Stimulated activated naive CD4-positive, alpha-beta T cell treated with Interleukin-2 at 50 U/mL for 16 hours (primary cell): ENCODE results near the gene ENOSF1.
"Not testable (repeated sequence)": the region's sequence is repeated elsewhere in the genome, so short reads cannot be mapped to it uniquely, and the experiment has no call there.

Experiments used
- DNase-seq: peaks from one replicate; lab custom pipeline; 2025; lab: John Stamatoyannopoulos, UW

Gene ENOSF1

GRCh38 chr18:706405-706804, 6.0 kb downstream of the ENOSF1 start:
- DNase-seq, result no peak

- no peak for DNase-seq
These were observed 9.0 kb downstream of the ENOSF1 start for GRCh38 chr18:703213-703967.

DNA sequence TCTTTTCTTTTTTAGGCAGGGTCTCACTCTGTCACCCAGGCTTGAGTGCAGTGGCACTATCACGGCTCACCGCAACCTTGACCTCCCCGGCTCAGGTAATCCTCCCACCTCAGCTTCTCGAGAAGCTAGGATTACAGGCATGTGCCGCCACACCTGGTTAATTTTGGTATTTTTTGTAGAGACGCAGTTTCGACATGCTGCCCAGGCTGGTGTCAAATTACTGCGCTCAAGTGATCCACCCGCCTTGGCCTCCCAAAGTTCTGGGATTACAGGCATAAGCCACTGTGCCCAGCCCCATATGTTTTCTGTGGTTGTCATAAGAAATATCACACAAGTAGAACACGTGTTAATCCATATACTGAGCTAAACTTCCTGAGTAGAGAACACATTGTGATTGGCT, 14.6 kb downstream of the ENOSF1 start:
- DNase-seq, result no peak

GRCh38 chr18:697012-697411, 15.4 kb downstream of the ENOSF1 start:
- no peak for DNase-seq

GRCh38 chr18:693466-694187, 18.8 kb downstream of the ENOSF1 start:
- DNase-seq, result no peak

DNA sequence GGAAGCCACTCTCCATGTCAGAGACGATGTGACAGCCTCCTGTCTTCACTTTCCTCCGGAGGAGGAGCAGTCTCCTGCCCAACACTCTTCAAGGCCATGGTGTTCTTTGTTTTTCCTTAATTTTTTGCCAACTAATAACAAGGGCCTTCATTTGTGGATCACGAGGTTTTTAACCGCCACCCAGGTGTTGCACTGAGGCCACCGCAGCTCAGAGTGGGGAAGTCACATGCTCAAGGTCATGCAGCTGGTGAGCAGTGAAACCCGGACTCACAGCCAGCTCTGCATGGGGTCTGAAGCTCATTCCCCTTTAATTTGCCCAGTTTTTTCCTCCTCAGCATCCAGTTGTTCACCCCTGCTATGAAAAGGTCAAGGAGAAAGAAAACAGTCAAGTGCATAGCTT, 19.6 kb downstream of the ENOSF1 start:
- DNase-seq, result no peak

GRCh38 chr18:688323-688722, 24.1 kb downstream of the ENOSF1 start:
- DNase-seq, result no peak

DNA sequence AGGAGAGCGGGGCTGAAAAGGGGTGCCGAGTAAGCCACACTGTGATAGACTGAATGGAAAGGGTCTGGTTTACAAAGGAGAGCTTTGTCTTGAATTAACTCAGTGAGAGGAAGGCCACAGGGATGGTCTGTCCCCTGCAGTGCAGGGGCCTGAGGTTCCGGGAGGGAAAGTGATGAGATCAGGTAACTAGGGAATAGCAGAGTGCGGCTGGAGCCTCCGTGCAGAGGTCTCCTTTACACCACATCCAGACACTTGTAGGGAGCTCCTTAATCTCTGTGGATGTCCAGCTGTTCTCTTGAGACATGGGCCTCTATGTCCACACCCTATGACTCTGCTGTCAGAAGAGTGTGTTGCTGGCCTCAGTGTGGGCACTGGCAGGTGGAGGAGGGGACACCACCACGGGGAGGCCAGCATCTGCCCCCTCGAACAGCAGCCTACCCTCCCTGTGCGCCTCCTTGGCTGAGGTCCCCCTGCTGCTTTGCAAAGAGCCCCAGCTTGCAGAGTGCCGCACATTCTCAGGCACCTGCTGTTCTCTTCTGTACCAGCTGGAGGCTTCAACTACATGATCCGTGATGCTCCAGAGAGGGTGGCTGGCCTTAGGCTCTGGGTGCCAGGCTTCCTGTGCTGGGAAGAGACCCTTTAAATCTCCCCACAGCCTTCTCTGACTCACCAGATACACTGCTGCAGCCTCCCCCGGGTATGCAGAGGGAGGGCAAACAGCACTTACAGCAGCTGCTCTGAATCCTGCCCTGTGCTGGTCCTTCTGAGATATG, 25.9 kb downstream of the ENOSF1 start:
- DNase-seq, result no peak

DNA sequence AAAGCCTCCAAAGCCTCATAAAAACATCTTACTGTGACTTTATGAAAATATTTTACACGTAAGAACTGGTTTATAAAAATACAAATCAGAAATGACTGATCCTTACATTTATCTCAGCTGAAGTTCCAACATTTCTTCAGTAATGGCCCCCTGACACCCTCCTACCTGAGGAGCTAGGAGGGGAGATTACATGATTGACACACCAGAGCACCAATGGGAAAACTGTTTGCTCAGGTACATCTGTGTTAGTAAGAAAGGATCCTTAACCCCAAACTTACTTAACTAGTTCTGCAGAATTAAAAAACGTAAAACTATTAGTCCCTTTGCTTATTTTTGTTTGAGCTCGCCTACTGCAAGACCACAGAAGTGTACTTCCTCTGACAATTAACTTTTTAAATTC, 27.0 kb downstream of the ENOSF1 start:
- DNase-seq, result no peak

DNA sequence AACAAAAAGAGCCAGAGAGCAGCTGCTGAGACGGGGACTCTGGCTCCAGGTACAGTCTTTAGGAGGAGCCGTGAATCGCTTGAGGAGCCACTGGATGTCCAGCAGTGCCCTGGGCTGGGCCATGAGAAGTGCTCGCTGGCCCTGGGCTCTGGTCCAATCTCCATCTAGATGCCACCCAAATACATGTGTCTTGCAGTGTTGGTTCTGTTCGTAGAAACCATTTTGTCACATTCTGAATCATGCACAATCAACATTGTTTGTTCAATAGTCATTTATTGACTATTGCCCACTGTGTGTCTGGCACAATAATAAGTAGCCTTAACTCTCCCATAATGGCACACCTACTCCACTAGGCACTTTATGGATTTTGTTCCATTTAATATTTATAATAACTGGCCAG, 28.9 kb downstream of the ENOSF1 start:
- DNase-seq, result no peak

DNA sequence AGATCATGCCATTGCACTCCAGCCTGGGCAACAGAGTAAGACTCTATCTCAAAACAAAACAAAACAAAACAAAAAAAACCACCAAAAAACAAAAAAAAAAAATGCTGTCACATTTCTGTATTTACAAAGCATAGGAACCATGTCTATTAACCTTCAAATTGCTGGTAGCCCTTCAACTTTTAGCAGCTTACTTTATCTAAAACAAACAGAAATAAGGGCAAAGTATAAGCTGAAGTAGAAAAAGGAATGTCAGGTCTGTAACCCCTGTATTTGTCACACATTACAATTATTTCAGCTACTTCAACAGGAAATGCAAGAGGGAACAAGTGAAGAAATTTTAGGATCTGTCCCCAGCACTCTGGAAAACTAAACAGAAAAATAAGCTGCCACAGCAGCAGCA, 29.6 kb downstream of the ENOSF1 start:
- no peak for DNase-seq

GRCh38 chr18:682416-682815, 30.0 kb downstream of the ENOSF1 start:
- DNase-seq, result not testable (repeated sequence)

GRCh38 chr18:681985-682384, 30.4 kb downstream of the ENOSF1 start:
- no peak for DNase-seq

GRCh38 chr18:680392-680791, 32.0 kb downstream of the ENOSF1 start:
- no peak for DNase-seq

- no peak for DNase-seq
These were observed 32.9 kb downstream of the ENOSF1 start for GRCh38 chr18:679516-679915.

DNA sequence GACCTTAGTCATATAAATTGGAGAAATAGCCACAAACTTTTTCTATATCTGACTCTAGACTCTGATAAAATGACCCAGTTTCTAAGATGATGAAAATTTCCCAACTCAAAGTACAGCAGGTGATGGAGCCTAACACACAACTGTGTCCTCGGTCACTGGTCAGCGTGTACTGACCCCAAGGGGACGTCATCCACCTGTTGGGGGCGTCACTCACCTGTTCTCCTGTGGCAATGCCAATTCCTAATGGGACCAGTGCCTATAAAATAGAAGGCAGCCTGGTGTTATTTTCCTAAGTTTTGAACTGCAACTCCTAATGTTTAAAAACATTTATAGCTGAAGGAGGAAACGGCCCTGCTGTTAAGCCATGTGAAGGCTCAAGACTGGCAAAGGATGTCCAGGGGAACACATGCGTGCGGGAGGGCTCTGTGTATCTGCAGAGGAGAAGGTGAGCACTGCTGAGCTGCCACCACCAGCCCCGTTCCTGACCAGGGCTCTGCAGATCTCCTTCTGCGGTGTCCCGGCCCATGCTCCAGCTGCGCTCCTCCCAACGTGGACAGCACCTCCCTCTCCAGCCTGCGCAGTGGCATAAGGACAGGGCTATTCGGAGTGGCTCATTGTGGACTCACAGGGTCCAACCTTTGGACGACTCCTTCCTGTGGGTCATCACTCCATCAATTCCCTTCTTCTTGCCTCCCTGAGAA, 33.8 kb downstream of the ENOSF1 start:
- DNase-seq, result no peak

DNA sequence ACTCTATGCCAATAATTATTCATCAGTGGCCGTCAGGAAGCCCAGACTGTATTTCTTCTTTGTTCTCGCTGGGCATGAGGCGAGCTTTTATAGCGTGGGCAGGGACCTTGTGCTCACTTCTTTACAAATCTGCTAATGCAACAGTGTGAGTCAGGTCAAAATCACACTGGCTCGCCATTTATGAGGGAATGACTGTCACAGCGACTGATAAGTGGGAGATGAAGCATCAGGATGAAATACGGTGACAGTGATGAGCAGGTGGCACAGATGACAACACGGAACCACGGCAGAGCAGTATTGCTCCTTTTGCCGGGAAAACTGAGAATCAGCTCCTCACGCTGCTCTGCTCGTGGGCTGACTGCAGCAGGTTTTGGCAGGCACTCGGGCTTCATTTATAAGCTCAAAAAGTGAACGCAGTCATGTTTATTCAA, 34.5 kb downstream of the ENOSF1 start:
- no peak for DNase-seq

- DNase-seq, result no peak
These were observed 35.3 kb downstream of the ENOSF1 start for GRCh38 chr18:677145-677544.

DNA sequence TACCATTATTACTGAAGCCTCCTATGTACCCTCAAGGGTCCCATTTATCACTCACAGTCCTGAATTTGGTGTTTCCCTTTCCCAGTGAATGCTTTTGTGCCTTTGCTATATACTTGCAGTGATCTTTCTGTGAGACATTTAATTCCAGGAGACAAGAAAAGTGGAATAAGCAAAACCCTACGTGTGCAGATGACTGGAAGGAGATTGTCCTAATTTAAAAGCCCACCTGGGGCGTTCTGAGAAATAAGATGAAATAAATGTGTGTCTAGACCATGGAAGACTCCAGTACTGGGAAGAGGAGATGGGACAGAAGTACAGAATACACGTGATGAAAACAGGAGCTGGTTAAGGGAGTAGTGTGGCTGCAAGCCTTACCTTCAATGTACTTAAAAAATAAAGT, 35.7 kb downstream of the ENOSF1 start:
- DNase-seq, result no peak

DNA sequence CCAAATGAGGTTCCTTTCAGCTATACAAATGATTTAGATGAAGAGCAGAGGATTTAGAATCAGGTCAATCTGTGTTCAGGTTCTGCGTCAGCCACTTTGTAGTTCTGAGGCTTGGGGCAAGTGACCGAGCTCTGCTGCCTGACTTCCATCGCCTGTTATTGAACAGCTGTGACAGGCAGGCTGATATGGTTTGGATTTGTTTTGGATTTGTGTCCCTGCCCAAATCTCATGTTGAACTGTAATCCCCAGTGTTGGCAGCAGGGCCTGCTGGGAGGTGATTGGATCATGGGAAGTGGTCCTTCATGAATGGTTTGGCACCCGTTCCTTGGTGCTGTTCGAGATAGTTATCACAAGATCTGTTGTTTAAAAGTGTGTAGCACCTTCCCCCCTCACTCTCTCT, 36.4 kb downstream of the ENOSF1 start:
- no peak for DNase-seq

DNA sequence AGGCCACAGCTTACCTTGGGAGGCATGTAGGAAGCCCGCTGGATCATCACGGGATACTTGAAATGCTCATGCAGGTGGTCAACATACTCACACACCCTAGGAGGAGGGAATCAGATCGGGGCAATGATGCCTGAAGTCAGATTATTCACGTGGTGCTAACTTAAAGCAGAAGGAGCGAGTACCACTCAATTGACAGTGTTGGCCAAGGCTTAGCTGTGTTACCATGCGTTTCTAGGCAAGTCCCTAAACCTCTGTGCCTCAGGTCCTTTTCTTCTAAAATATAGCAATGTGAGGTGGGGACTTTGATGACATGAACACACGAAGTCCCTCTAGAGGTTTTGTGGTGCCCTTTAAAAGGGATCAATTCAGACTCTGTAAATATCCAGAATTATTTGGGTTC, 37.1 kb downstream of the ENOSF1 start:
- DNase-seq, result no peak

GRCh38 chr18:673769-674168, 38.7 kb downstream of the ENOSF1 start:
- DNase-seq, result no peak
